GM06990 (cell line): ENCODE measurements around the gene NOTCH1.

Source experiments
- DNase-seq: peaks from one replicate; pipeline ENCODE4 v3.0.0-alpha.2; 2011; ENCODE audit not compliant: insufficient read length; ENCODE audit errors: extremely low read depth
- H3K27me3 ChIP-seq: replicated peaks from 2 replicates; pipeline ENCODE4 v1.6.0; 2011; ENCODE audit warnings: low read length; ENCODE audit not compliant: control insufficient read depth, insufficient read depth
- H3K36me3 ChIP-seq: 2 replicates; pipeline ENCODE4 v1.5.1; 2011; ENCODE audit warnings: low read length; ENCODE audit not compliant: control insufficient read depth, insufficient read depth
- H3K4me3 ChIP-seq: replicated peaks from 2 replicates; pipeline ENCODE4 v1.5.1; 2011; ENCODE audit warnings: low read depth, mild to moderate bottlenecking, control low read depth, low read length
- CTCF ChIP-seq: IDR thresholded peaks from 2 replicates; pipeline ENCODE4 v1.5.1; 2011; ENCODE audit warnings: low read length, control low read depth, mild to moderate bottlenecking, inconsistent platforms; ENCODE audit not compliant: insufficient read depth, poor library complexity, severe bottlenecking

NOTCH1 gene

GRCh38 chr9:136589766-136590763 is 44.2 kb upstream of the NOTCH1 start:
- no peak for TF ChIP-seq CTCF
- no peaks in the 10 kb centered on the region for H3K36me3 ChIP-seq
- no peak overlapping the region for H3K4me3 ChIP-seq
- no peak for DNase-seq
- peaks cover 2% of the 10 kb centered on the region; the same call in 1 of the 2 replicates for H3K27me3 ChIP-seq

GRCh38 chr9:136588663-136589464 is 43.0 kb upstream of the NOTCH1 start:
- Histone ChIP-seq H3K4me3 (no peak overlapping the region), H3K27me3 (peaks cover 2% of the 10 kb centered on the region; the same call in 1 of the 2 replicates), H3K36me3 (no peaks in the 10 kb centered on the region)
- no peak for TF ChIP-seq CTCF
- DNase-seq: no peak

GRCh38 chr9:136587944-136588662 is 42.3 kb upstream of the NOTCH1 start:
- Histone ChIP-seq H3K36me3 (no peaks in the 10 kb centered on the region), H3K27me3 (peaks cover 2% of the 10 kb centered on the region; the same call in 1 of the 2 replicates), H3K4me3 (no peak overlapping the region)
- no peak for DNase-seq
- TF ChIP-seq CTCF: no peak

GRCh38 chr9:136587145-136587943 is 41.5 kb upstream of the NOTCH1 start:
- no peaks in the 10 kb centered on the region for H3K36me3 ChIP-seq
- DNase-seq: no peak
- no peak overlapping the region for H3K4me3 ChIP-seq
- H3K27me3 ChIP-seq: peaks cover 2% of the 10 kb centered on the region; the same call in 1 of the 2 replicates
- TF ChIP-seq CTCF: no peak
